Measurements from ENCODE around the gene RMRP. TPM values are rescaled to one million over a fixed set of nuclear protein-coding genes. Genes with fewer than 3 reads are reported as not detected.

The RMRP gene
- total and polyA plus RNA-seq, 2 experiments from 2014 or later: 15.3 to 8,626 TPM

GRCh38 chr9:35616681-35617459 lies 40.9 kb downstream of the RMRP start:
- Histone ChIP-seq H3F3A (replicated peaks; ENCODE audit: low read depth) (peaks cover 17% of the 10 kb centered on the region), H3K4me3 (peak overlapping the region; percentile 85), H3K9me2 (ENCODE audit: insufficient read depth) (no peaks in the 10 kb centered on the region), H3K27me3 (ENCODE audit: insufficient read depth) (peaks cover 33% of the 10 kb centered on the region), H3K27ac (ENCODE audit: low read depth) (no peak overlapping the region), H2AFZ (peak overlapping the region; percentile 100), H4K20me1 (replicated peaks; ENCODE audit: insufficient read depth) (no peaks in the 10 kb centered on the region), H3K79me2 (replicated peaks; ENCODE audit: insufficient read depth) (no peaks in the 10 kb centered on the region), H3K36me3 (ENCODE audit: insufficient read depth) (no peaks in the 10 kb centered on the region), H3K4me1 (ENCODE audit: insufficient read depth) (peaks cover 14% of the 10 kb centered on the region), H3K4me2 (peak overlapping the region; percentile 95)
- ATAC-seq (peak; percentile 84), DNase-seq (ENCODE audit: low spot score) (peak; percentile 89)
- no peaks in the 10 kb centered on the region for H3K9me3 Mint-ChIP-seq
- H3K36me3 Mint-ChIP-seq (ENCODE audit: low read depth): no peaks in the 10 kb centered on the region
- peaks cover 14% of the 10 kb centered on the region for H3K4me1 Mint-ChIP-seq
- H3K27me3 Mint-ChIP-seq (ENCODE audit: insufficient read depth, low read depth, poor library complexity): peaks cover 31% of the 10 kb centered on the region
- TF ChIP-seq CREB1 (CRISPR knock-in tag; IDR thresholded peaks at IDR 0.05; ENCODE audit: low read depth) (peak; percentile 96), CTCF (conservative IDR thresholded peaks at IDR 0.05; ENCODE audit: low read depth in 2 of 2) (peak; percentile 20 to 52), ZNF331 (CRISPR knock-in tag; IDR thresholded peaks at IDR 0.05; ENCODE audit: low read depth) (no peak), POLR2AphosphoS5 (IDR thresholded peaks at IDR 0.05; ENCODE audit: low read depth) (peak; percentile 49; the same call in 1 of the 2 replicates), ETS1 (IDR thresholded peaks at IDR 0.05) (peak; percentile 38; the same call in 1 of the 2 replicates), ZNF114 (CRISPR knock-in tag; IDR thresholded peaks at IDR 0.05) (no peak)
- no peak overlapping the region for H3K27ac Mint-ChIP-seq
- H3K4me3 Mint-ChIP-seq: peak overlapping the region; percentile 78

DNA sequence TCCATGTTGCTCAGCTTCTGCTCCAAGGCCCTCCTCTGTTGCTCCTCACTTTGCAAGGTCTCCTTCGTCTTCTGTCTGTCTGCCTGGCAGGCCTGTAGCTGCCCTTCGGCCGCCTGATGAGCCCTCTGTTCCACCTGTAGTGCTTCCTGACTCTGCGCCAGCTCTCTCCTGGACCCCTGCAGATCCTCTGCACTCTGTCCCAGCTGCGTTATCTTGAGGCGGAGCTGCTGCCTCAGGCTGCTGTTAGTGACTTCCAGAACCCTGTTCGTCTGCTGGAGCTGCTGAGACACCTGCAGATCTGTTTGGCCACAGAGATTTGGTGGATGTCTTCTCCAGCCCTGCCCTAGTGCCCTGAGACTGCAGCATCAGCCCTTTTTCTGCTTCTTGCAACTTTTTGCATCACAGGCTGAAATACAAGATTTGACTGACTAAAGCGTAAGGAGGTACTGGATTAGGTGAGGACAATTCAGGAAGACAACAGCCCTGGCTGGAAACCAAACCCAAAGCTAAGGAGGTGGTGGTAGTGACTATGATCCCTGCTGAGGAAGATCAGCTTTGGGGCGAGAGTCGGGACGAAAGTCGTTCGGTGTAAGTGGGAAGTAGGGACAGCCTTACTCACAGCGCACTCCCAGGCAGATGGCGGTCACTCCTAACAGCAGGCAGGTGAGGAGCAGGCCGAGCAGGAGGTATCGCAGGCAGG lies 41.7 kb downstream of the RMRP start:
- peaks cover 31% of the 10 kb centered on the region for H3K27me3 Mint-ChIP-seq (ENCODE audit: insufficient read depth, low read depth, poor library complexity)
- TF ChIP-seq EZH2phosphoT487 (IDR thresholded peaks at IDR 0.05; ENCODE audit: unreplicated experiment) (no peak), CREB1 (CRISPR knock-in tag; IDR thresholded peaks at IDR 0.05; ENCODE audit: low read depth) (no peak), JUNB (IDR thresholded peaks at IDR 0.05; ENCODE audit: unreplicated experiment) (no peak), REST (IDR thresholded peaks at IDR 0.05; ENCODE audit: unreplicated experiment) (no peak), ETS1 (IDR thresholded peaks at IDR 0.05) (no peak)

More for the DNA sequence above, 41.7 kb downstream of the RMRP start:
- Histone ChIP-seq H3F3A (replicated peaks; ENCODE audit: low read depth) (peaks cover 17% of the 10 kb centered on the region), H2AFZ (peak overlapping the region; percentile 100), H3K79me2 (replicated peaks; ENCODE audit: insufficient read depth) (no peaks in the 10 kb centered on the region), H3K9me2 (ENCODE audit: insufficient read depth) (no peaks in the 10 kb centered on the region), H4K20me1 (replicated peaks; ENCODE audit: insufficient read depth) (no peaks in the 10 kb centered on the region), H3K27me3 (ENCODE audit: insufficient read depth) (peaks cover 33% of the 10 kb centered on the region), H3K27ac (ENCODE audit: low read depth) (no peak overlapping the region), H3K4me3 (peak overlapping the region; percentile 85), H3K36me3 (ENCODE audit: insufficient read depth) (no peaks in the 10 kb centered on the region), H3K4me2 (peak overlapping the region; percentile 95), H3K4me1 (ENCODE audit: insufficient read depth) (peaks cover 14% of the 10 kb centered on the region)
- Mint-ChIP-seq H3K27ac (no peak overlapping the region), H3K36me3 (ENCODE audit: low read depth) (no peaks in the 10 kb centered on the region), H3K4me1 (peaks cover 14% of the 10 kb centered on the region), H3K4me3 (peak overlapping the region; percentile 78), H3K9me3 (no peaks in the 10 kb centered on the region)
- ATAC-seq (peak; percentile 70), DNase-seq (ENCODE audit: low spot score) (peak; percentile 42)
